GM19193 (cell line): ENCODE measurements around the gene EDEM3.

Experiments used
- POLR2A ChIP-seq: IDR thresholded peaks from 4 replicates; pipeline ENCODE4 v1.6.1; 2011; ENCODE audit not compliant: insufficient read depth, insufficient read length; ENCODE audit errors: extremely low read depth

Gene EDEM3

GRCh38 chr1:184641894-184642293 is 112.8 kb downstream of the EDEM3 start:
- no peak for TF ChIP-seq POLR2A

DNA sequence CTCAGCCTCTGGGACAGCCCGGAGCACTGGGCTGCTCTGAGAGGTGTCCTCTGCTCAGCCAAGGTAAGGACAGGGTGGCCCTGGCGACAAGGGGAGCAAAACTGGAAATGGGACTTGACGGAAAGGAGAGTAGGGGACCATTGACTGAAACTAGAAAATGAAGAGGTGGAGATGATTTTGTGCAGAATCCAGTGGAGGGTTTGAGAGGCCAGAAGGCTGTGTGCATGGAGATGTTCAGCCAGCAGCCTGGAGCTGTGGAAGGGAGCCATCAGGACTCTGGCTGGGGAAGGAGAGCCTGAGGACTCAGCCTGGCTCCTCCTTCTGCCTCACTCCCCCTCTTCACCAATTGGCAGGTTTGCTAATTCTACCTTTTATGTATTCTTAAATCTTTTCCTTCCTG is 114.2 kb downstream of the EDEM3 start:
- no peak for TF ChIP-seq POLR2A
